HL-60 (cell line): ENCODE measurements around the gene IRF8.

Source experiments
- DNase-seq, 2 experiments: peaks; one replicate each; pipeline ENCODE4 v3.0.0-alpha.2; 2010 to 2020; ENCODE audit warnings: low read depth in 1 of 2, low spot score in 1 of 2
- H3K27ac ChIP-seq: fragments of 250-450 bp; sonication (Bioruptor Pico); replicated peaks from 2 replicates; pipeline ENCODE4 v1.5.1; 2020; ENCODE audit warnings: mild to moderate bottlenecking, moderate library complexity
- H3K27me3 ChIP-seq: fragments of 250-450 bp; sonication (Bioruptor Pico); 2 replicates; pipeline ENCODE4 v1.5.1; 2021; ENCODE audit warnings: mild to moderate bottlenecking, moderate library complexity; ENCODE audit not compliant: insufficient read depth, poor library complexity, severe bottlenecking
- H3K4me3 ChIP-seq: replicated peaks from 2 replicates; pipeline ENCODE4 v1.5.1; 2011; ENCODE audit warnings: mild to moderate bottlenecking, control low read depth, low read length; ENCODE audit not compliant: insufficient read depth
- CTCF ChIP-seq: IDR thresholded peaks from one replicate; pipeline ENCODE4 v1.5.1; 2011; ENCODE audit warnings: low read length, control low read depth, inconsistent platforms; ENCODE audit not compliant: insufficient read depth
- GABPA ChIP-seq: IDR thresholded peaks from 2 replicates; pipeline ENCODE4 v1.6.1; 2012; ENCODE audit warnings: low read depth
- POLR2AphosphoS5 ChIP-seq: IDR thresholded peaks from 2 replicates; pipeline ENCODE4 v1.6.1; 2012; ENCODE audit warnings: low read depth
- REST ChIP-seq: IDR thresholded peaks from 2 replicates; pipeline ENCODE4 v1.6.1; 2012; ENCODE audit warnings: low read depth; ENCODE audit not compliant: insufficient replicate concordance
- SPI1 ChIP-seq: IDR thresholded peaks from 2 replicates; pipeline ENCODE4 v1.6.1; 2012; ENCODE audit warnings: low read depth, mild to moderate bottlenecking, borderline replicate concordance

Gene IRF8

DNA sequence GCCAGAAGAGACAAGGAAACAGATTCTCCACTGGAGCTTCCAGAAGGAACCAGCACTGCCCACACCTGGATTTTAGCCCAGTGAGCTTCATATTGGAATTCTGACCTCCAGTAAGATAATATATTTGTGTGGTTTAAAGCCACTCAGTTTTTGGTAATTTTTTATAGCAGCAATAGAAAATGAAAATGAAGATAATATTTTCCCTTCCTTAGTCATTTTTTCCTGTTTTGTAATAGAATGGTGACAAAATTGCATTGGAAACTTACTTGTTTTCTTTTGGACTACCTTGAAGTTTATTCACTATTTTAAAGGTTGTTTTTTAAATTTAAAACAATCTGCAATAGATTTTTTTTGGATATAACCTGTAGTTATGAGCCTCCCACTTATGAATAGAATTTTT is 29.8 kb upstream of the IRF8 start:
- DNase-seq = no peak
- Histone ChIP-seq H3K27me3 (no peaks in the 10 kb centered on the region), H3K27ac (no peak overlapping the region), H3K4me3 (no peak overlapping the region)
- TF ChIP-seq REST = no peak
- no peak for TF ChIP-seq CTCF
- no peak for TF ChIP-seq SPI1
- no peak for TF ChIP-seq GABPA
- TF ChIP-seq POLR2AphosphoS5 = no peak

- TF ChIP-seq POLR2AphosphoS5 (no peak), GABPA (no peak), CTCF (no peak), REST (no peak), SPI1 (no peak)
- Histone ChIP-seq H3K27me3 (no peaks in the 10 kb centered on the region), H3K4me3 (no peak overlapping the region), H3K27ac (peak overlapping the region; percentile 28; the same call in 1 of the 2 replicates)
- DNase-seq = peak in 1 of 2 experiments; percentile 5
These were observed 29.0 kb upstream of the IRF8 start for GRCh38 chr16:85869785-85870558.

DNA sequence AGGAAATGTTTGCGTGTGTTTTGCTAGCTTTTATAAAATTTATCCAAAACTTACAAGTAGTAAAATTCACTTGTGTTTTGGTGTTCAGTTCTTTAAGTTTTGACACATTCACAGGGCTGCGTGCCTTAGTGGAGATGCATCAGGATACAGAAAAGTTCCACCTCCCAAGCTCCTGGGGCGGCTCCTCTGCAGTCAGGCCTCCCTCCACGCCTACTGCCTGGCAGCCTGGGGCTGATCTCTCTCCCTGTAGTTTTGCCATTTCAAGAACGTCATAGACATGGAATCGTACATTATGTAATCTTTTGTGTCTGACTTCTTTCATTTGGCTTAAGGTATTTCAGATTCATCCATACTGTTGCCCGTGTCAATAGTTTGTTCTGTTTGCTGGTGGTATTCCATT is 27.2 kb upstream of the IRF8 start:
- TF ChIP-seq REST = no peak
- no peak for TF ChIP-seq CTCF
- no peak for TF ChIP-seq SPI1
- DNase-seq = no peak
- Histone ChIP-seq H3K27me3 (no peaks in the 10 kb centered on the region), H3K27ac (no peak overlapping the region), H3K4me3 (no peak overlapping the region)
